Measurements from ENCODE around the gene AQP9. TPM values are rescaled to one million over a fixed set of nuclear protein-coding genes. Genes with fewer than 3 reads are reported as not detected.

Gene AQP9
- total RNA-seq, 1 donor from 2014 or later, result not detected

DNA sequence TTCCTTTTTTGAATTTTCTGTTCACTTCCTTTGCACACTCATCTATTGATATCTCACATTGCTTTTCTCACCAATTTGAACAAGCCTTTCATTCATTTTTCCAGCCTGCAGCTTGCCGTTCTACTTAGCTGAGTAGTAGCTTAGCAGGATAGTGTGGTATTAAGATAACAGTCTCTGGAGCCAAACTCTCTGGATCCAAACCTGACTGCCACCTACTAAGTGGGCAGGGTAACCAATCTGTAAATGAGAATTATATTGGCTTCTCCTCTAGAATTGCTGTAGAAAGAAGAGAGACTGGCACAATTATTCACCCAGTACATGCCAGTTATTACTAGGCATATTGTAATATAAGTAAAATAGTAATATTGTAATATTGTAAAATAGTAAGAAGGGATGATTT is 40.5 kb downstream of the AQP9 start:
- H3K36me3 Mint-ChIP-seq (ENCODE audit: low read depth), result no peaks in the 10 kb centered on the region
- no peak overlapping the region for H3K27ac Mint-ChIP-seq (ENCODE audit: unreplicated experiment)
- H3K4me3 Mint-ChIP-seq, result no peak overlapping the region
- no peak for DNase-seq (ENCODE audit: low read depth, low spot score)
- no peaks in the 10 kb centered on the region for H3K4me1 Mint-ChIP-seq
- peaks cover 8% of the 10 kb centered on the region for H3K27me3 Mint-ChIP-seq (ENCODE audit: low read depth)
- TF ChIP-seq, protein P1, sequence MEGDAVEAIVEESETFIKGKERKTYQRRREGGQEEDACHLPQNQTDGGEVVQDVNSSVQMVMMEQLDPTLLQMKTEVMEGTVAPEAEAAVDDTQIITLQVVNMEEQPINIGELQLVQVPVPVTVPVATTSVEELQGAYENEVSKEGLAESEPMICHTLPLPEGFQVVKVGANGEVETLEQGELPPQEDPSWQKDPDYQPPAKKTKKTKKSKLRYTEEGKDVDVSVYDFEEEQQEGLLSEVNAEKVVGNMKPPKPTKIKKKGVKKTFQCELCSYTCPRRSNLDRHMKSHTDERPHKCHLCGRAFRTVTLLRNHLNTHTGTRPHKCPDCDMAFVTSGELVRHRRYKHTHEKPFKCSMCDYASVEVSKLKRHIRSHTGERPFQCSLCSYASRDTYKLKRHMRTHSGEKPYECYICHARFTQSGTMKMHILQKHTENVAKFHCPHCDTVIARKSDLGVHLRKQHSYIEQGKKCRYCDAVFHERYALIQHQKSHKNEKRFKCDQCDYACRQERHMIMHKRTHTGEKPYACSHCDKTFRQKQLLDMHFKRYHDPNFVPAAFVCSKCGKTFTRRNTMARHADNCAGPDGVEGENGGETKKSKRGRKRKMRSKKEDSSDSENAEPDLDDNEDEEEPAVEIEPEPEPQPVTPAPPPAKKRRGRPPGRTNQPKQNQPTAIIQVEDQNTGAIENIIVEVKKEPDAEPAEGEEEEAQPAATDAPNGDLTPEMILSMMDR (conservative IDR thresholded peaks at IDR 0.05), result no peak
- H3K9me3 Mint-ChIP-seq, result no peaks in the 10 kb centered on the region

GRCh38 chr15:58179206-58179605 is 41.0 kb downstream of the AQP9 start:
- no peak for DNase-seq (ENCODE audit: low read depth, low spot score)
- H3K4me3 Mint-ChIP-seq, result no peak overlapping the region
- no peaks in the 10 kb centered on the region for H3K9me3 Mint-ChIP-seq
- H3K27ac Mint-ChIP-seq (ENCODE audit: unreplicated experiment), result no peak overlapping the region
- TF ChIP-seq, protein P1 (conservative IDR thresholded peaks at IDR 0.05), result no peak
- peaks cover 8% of the 10 kb centered on the region for H3K27me3 Mint-ChIP-seq (ENCODE audit: low read depth)
- H3K4me1 Mint-ChIP-seq, result no peaks in the 10 kb centered on the region
- no peaks in the 10 kb centered on the region for H3K36me3 Mint-ChIP-seq (ENCODE audit: low read depth)

- DNase-seq (ENCODE audit: low read depth, low spot score), result no peak
- TF ChIP-seq, protein P1 (conservative IDR thresholded peaks at IDR 0.05), result no peak
- peaks cover 10% of the 10 kb centered on the region for H3K27me3 Mint-ChIP-seq (ENCODE audit: low read depth)
- H3K9me3 Mint-ChIP-seq, result no peaks in the 10 kb centered on the region
- H3K36me3 Mint-ChIP-seq (ENCODE audit: low read depth), result no peaks in the 10 kb centered on the region
- no peak overlapping the region for H3K4me3 Mint-ChIP-seq
- H3K27ac Mint-ChIP-seq (ENCODE audit: unreplicated experiment), result no peak overlapping the region
- no peaks in the 10 kb centered on the region for H3K4me1 Mint-ChIP-seq
These were observed 41.7 kb downstream of the AQP9 start for GRCh38 chr15:58179741-58180381.

- no peak overlapping the region for H3K4me3 Mint-ChIP-seq
- no peaks in the 10 kb centered on the region for H3K9me3 Mint-ChIP-seq
- H3K36me3 Mint-ChIP-seq (ENCODE audit: low read depth), result no peaks in the 10 kb centered on the region
- peak; percentile 37 for DNase-seq (ENCODE audit: low read depth, low spot score)
- TF ChIP-seq, protein P1 (conservative IDR thresholded peaks at IDR 0.05), result peak; percentile 82
- peaks cover 19% of the 10 kb centered on the region for H3K27me3 Mint-ChIP-seq (ENCODE audit: low read depth)
- no peak overlapping the region for H3K27ac Mint-ChIP-seq (ENCODE audit: unreplicated experiment)
- H3K4me1 Mint-ChIP-seq, result no peaks in the 10 kb centered on the region
These were observed 44.4 kb downstream of the AQP9 start for GRCh38 chr15:58182460-58183163.

GRCh38 chr15:58185439-58185838 is 47.3 kb downstream of the AQP9 start:
- Mint-ChIP-seq H3K27ac (ENCODE audit: unreplicated experiment) (no peak overlapping the region), H3K36me3 (ENCODE audit: low read depth) (no peaks in the 10 kb centered on the region), H3K27me3 (ENCODE audit: low read depth) (peaks cover 19% of the 10 kb centered on the region), H3K9me3 (no peaks in the 10 kb centered on the region), H3K4me1 (no peaks in the 10 kb centered on the region), H3K4me3 (no peak overlapping the region)
- TF ChIP-seq, protein P1 (conservative IDR thresholded peaks at IDR 0.05), result no peak
- DNase-seq (ENCODE audit: low read depth, low spot score), result no peak
